ENCODE data around the gene NODAL. TPM values are rescaled to one million over a fixed set of nuclear protein-coding genes. Genes with fewer than 3 reads are reported as not detected.

The NODAL gene
- total RNA-seq, 1 experiment from 2014 or later, result not detected

DNA sequence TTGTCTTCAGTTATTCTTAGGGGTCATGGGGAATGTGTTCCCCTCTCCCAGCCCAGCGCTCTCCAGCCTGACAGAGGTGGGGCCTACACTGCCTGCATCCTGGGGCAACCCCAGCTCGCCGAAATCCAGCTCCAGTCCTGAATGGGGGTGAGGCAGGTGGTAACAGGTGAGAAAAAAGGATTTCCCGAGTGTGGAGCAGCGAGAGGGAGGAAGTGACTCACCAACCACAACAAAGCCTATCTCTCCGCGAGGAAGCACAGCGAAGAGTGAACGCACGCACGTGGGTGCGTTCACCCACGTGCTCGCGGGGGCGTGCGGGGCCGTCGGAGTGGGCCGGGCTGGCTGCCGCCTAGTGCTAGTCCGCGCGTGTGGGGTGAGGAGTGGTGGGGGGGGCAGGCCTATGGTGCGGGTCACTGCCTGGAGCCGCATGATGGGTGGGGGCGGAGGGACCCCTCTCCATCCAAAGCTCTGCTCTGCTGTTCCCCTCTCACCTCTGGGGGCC, 36.2 kb upstream of the NODAL start:
- no peak overlapping the region for H3K27ac ChIP-seq (ENCODE audit: low read length)
- DNase-seq (ENCODE audit: low read depth, low spot score) (no peak), ATAC-seq (no peak)
- H3K4me1 ChIP-seq (ENCODE audit: control insufficient read depth, insufficient read depth, low read length), result peaks cover 9% of the 10 kb centered on the region
- ChIA-PET CTCF (interaction anchor here (0.7 kb wide), 1 partner anchor 146 kb away, joined by 3 read pairs; no protein-coding TSS in a partner anchor), POLR2A (no interaction called here)
- in situ Hi-C loops (cut with HindIII; ENCODE audit: low pct_unique_long_range_greater_than_20kb, low sequenced_read_pairs) (no loop called here), intact Hi-C loops (cut with micrococcal nuclease; ENCODE audit: unreplicated experiment) (no loop called here)
- BruUV-seq (replicated peaks), result no TSS peak
- H3K36me3 ChIP-seq (ENCODE audit: control insufficient read depth, insufficient read depth, low read length), result peaks cover 3% of the 10 kb centered on the region; the same call in 1 of the 2 replicates
- H3K4me3 ChIP-seq (ENCODE audit: low read depth in 2 of 2, low read length in 2 of 2), result peak overlapping the region; percentile 46
- no peaks in the 10 kb centered on the region for H3K9me3 ChIP-seq (ENCODE audit: control insufficient read depth, insufficient read depth, low read depth, low read length)
- TF ChIP-seq TCF7L2 (IDR thresholded peaks at IDR 0.05; ENCODE audit: low read depth, low read length), result peak; percentile 73
- TF ChIP-seq, protein P1, sequence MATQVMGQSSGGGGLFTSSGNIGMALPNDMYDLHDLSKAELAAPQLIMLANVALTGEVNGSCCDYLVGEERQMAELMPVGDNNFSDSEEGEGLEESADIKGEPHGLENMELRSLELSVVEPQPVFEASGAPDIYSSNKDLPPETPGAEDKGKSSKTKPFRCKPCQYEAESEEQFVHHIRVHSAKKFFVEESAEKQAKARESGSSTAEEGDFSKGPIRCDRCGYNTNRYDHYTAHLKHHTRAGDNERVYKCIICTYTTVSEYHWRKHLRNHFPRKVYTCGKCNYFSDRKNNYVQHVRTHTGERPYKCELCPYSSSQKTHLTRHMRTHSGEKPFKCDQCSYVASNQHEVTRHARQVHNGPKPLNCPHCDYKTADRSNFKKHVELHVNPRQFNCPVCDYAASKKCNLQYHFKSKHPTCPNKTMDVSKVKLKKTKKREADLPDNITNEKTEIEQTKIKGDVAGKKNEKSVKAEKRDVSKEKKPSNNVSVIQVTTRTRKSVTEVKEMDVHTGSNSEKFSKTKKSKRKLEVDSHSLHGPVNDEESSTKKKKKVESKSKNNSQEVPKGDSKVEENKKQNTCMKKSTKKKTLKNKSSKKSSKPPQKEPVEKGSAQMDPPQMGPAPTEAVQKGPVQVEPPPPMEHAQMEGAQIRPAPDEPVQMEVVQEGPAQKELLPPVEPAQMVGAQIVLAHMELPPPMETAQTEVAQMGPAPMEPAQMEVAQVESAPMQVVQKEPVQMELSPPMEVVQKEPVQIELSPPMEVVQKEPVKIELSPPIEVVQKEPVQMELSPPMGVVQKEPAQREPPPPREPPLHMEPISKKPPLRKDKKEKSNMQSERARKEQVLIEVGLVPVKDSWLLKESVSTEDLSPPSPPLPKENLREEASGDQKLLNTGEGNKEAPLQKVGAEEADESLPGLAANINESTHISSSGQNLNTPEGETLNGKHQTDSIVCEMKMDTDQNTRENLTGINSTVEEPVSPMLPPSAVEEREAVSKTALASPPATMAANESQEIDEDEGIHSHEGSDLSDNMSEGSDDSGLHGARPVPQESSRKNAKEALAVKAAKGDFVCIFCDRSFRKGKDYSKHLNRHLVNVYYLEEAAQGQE (IDR thresholded peaks at IDR 0.05; ENCODE audit: insufficient read depth in 1 of 2, low read depth in 2 of 2, low read length in 1 of 2), result no peak
- TF ChIP-seq, protein P2, sequence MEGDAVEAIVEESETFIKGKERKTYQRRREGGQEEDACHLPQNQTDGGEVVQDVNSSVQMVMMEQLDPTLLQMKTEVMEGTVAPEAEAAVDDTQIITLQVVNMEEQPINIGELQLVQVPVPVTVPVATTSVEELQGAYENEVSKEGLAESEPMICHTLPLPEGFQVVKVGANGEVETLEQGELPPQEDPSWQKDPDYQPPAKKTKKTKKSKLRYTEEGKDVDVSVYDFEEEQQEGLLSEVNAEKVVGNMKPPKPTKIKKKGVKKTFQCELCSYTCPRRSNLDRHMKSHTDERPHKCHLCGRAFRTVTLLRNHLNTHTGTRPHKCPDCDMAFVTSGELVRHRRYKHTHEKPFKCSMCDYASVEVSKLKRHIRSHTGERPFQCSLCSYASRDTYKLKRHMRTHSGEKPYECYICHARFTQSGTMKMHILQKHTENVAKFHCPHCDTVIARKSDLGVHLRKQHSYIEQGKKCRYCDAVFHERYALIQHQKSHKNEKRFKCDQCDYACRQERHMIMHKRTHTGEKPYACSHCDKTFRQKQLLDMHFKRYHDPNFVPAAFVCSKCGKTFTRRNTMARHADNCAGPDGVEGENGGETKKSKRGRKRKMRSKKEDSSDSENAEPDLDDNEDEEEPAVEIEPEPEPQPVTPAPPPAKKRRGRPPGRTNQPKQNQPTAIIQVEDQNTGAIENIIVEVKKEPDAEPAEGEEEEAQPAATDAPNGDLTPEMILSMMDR (IDR thresholded peaks at IDR 0.05), result no peak
- H3K27me3 ChIP-seq (ENCODE audit: control insufficient read depth, insufficient read depth, low read length), result no peaks in the 10 kb centered on the region

DNA sequence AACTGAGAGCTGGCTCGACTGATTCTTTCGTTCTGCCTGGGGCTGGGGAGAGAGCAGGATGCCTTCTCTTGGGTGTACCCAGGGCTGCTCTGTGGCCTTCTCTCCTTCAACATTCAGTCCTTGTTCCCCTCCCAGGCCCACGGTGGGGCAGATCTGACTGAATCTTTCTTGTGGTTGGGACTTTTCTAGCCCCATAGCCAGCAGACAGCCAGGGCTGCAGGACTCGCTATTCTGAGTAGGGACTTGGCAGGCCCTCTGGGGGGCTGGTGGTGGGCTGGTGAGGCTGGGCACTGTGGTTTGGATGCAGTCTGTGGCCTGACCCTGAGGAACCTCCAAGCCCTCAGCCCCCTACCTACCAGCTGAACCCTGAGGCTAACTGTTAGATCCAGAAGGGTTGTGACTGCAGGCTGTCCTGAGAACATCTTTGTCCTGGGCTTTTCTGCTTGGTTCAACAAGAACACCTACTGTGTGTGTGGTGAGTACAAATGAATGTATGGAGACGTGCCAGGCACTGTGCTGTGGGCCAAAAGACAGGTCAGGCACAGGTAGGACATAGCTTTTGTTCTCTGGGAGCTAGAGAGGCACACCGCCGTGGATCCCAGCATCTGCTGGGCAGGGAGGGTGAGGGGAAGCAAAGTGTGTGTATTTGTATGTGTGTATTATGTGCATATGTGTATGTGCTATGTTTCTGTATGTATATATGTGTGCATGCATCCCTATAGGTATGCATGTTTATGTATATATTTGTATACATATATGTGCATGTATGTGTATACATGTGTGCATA, 35.0 kb upstream of the NODAL start:
- Histone ChIP-seq H3K27me3 (ENCODE audit: control insufficient read depth, insufficient read depth, low read length) (no peaks in the 10 kb centered on the region), H3K36me3 (ENCODE audit: control insufficient read depth, insufficient read depth, low read length) (peaks cover 3% of the 10 kb centered on the region; the same call in 1 of the 2 replicates), H3K4me3 (ENCODE audit: low read depth in 2 of 2, low read length in 2 of 2) (no peak overlapping the region), H3K4me1 (ENCODE audit: control insufficient read depth, insufficient read depth, low read length) (peaks cover 9% of the 10 kb centered on the region), H3K27ac (ENCODE audit: low read length) (no peak overlapping the region), H3K9me3 (ENCODE audit: control insufficient read depth, insufficient read depth, low read depth, low read length) (no peaks in the 10 kb centered on the region)
- no TSS peak for BruUV-seq (replicated peaks)
- in situ Hi-C loops (cut with HindIII; ENCODE audit: low pct_unique_long_range_greater_than_20kb, low sequenced_read_pairs) (no loop called here), intact Hi-C loops (cut with micrococcal nuclease; ENCODE audit: unreplicated experiment) (no loop called here)
- POLR2A ChIA-PET, result no interaction called here
- CTCF ChIA-PET, result no interaction called here
- no peak for DNase-seq (ENCODE audit: low read depth, low spot score)
- TF ChIP-seq, protein P1 (IDR thresholded peaks at IDR 0.05; ENCODE audit: insufficient read depth in 1 of 2, low read depth in 2 of 2, low read length in 1 of 2), result no peak
- no peak for TF ChIP-seq TCF7L2 (IDR thresholded peaks at IDR 0.05; ENCODE audit: low read depth, low read length)
- TF ChIP-seq, protein P2 (IDR thresholded peaks at IDR 0.05), result no peak
- TF ChIP-seq SIN3A (IDR thresholded peaks at IDR 0.05; ENCODE audit: borderline replicate concordance, insufficient read depth, low read depth, low read length), result no peak
- ATAC-seq, result 0 out of 2 replicates have a peak, but pooled peaks have one; percentile 11

Measured in Panc1 (cell line).